Sigmoid colon (tissue), 4 donors: ENCODE data around the gene ENGASE.

Experiments used
- EP300 ChIP-seq, 4 donors: sonication (generic); formaldehyde crosslinking; IDR thresholded peaks; one replicate each; pipeline ENCODE4 v1.6.1; 2017; ENCODE audit warnings: antibody characterized with exemption in 4 of 4
- POLR2A ChIP-seq, 2 donors: fragments of 450-650 bp; IDR thresholded peaks; one replicate each; pipeline ENCODE4 v1.6.1; 2016; ENCODE audit warnings: antibody characterized with exemption in 2 of 2, mild to moderate bottlenecking in 2 of 2, moderate library complexity in 2 of 2

GRCh38 chr17:79041041-79041570, 33.5 kb upstream of the ENGASE start:
- TF ChIP-seq EP300 (IDR thresholded peaks at IDR 0.05) = no peak
- no peak for TF ChIP-seq POLR2A (IDR thresholded peaks at IDR 0.05)
